HG03378 (cell line): ENCODE results near the gene CLSTN1.

ENCODE experiments used
- ATAC-seq: cut with Tn5 transposase; IDR thresholded peaks from one replicate; pipeline ENCODE4 v1.9.1; 2021; ENCODE audit warnings: mild to moderate bottlenecking, moderate library complexity; ENCODE audit not compliant: unreplicated experiment

Gene CLSTN1

DNA sequence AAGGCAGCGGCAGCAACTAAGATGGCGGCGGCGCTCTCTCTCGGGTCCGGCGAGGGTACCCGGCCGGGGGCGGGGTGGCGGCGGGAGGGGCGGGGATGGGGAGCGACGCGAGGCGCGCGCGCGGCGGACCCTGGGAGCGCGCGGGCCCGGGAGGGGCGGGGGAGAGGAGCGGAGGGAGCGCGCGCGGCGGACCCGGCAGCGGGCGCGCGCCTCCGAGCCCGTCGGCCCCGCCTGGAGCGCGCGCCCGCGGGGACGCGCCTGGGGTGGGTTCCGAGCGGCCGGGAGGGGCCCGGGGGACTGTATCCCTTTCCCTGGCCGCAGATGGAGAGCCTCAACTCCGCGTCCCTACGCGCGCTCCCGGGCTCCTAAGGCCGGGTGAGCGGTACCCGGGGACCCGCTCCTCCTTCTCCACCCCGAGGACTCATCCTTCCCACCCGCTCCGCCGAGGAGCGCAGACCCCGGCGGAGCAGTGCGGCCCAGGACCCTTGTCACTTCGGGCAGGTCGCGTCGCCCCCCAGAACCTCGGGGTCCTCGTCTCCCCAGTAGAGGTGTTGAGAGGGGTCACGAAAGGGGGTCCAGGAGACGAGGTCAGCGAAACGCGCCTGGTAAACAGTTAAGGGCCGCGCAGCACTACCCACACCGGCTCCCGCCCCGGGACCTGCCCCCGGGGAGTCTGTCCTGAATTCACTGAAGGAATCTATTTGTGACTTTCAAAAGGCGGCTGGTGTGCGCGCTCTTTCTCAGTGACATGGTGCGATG is at the start of gene CLSTN1:
Gene CLSTN1 (minus strand): TSS at position 23 of the 759 bp plus-strand sequence. CDS start 232 bp downstream, outside the sequence.
- ATAC-seq: no peak

DNA sequence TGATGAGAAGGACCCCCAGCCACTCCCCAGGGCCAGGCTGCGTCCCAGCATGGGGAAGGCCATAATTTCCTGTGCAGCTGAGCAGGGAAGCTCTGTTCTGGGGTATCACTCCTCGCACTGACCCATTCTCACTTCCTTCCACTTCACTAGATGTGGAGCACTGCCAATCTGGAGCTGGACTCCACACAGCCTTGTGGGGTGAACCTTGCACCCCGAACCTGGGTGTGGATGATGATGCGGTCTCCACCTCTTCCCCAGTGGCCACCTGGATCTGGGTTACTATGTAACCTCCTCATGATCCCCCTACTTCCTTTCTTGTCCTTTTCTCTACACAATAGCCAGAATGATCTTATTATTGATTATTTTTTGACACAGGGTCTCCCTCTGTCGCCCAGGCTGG is 49.6 kb upstream of the CLSTN1 start:
- no peak for ATAC-seq

DNA sequence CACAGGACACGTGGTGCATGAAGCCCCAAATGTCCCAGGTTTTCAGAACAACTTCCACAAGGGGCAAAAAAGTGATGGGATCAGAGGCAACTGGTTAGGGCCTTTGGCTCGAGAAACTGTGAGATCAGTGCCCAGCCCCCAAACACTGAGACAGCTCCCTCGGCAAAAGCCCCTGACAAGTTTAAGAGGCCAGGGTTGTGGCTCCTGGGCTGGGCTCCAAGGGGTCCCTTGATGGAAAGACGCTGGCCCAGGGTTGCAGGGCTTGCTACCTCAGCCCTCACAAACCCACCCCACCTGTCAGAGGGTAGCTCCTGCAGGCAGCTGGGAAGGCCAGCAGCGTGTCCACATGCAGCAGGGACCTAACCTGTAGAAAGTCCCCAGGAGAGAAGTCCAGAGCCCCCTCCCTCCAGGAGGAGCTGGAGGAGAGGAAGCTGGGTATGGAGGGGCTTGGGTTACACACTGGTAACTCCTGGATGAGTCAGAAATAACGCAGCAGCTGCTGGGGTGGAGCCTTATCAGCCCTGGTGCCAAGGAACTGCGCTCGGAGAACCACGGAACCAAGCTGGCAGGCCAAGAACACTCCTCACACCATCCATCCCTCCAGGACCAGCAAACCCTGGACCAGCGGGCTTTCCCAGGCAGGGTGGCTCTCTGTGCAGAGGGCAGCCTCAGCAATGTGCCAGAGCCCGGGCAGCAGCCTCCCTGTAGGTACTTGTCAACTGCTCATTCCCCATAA is 48.8 kb upstream of the CLSTN1 start:
- ATAC-seq: no peak

DNA sequence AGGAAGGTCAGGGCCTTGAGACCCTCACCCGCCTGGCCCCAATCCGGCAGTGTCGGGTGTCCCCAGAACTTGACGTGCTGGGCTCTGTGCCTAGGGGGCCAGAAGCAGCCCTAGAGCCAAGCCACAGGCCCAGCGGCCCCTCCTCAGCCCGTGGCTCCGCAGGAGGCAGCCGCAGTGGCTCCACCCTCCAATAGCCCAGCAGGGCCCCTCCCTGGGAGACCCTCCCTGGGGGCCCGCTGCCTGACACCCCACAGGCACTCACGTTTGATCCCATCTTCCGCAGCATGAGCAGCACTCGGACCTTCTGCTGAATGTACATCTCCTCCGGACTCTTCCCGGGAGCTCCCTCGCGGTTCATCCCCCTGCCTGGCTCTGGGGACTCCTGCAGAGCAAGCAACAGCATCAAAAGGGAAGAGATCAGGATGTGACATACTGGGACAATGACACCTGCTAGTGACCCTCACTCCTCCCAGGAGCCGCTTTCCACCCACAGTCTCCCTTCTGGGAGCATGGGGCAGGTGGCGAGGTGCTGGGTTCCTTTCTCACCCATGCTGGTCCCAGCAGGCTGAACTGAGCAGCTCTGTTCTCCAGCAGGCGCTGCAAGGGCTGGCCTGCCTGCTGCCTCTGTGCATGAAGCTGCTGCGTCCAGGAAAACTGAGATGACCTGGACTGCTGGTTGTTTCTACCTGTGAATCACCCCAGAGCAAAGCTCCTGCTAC is 48.1 kb upstream of the CLSTN1 start:
- no peak for ATAC-seq

DNA sequence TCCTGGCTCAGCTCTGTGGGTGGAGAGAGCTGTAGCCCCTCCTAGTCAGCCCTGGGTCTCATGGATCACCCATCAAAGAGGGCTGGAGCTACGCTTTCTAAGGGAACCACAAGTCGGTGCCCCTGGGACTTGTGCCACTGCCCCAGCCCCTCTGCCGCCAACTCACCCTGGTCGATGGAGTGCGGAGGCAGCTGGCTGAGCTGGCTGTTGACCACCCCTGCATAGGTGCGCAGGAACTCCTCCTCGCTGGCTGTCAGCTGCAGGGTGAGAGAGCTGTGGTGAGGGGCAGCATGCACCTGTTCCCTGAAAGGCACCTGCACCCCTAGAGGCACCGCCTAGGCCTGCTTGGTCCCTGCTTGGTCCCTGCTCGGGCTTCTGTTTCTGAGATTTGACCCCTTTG is 47.3 kb upstream of the CLSTN1 start:
- no peak for ATAC-seq

DNA sequence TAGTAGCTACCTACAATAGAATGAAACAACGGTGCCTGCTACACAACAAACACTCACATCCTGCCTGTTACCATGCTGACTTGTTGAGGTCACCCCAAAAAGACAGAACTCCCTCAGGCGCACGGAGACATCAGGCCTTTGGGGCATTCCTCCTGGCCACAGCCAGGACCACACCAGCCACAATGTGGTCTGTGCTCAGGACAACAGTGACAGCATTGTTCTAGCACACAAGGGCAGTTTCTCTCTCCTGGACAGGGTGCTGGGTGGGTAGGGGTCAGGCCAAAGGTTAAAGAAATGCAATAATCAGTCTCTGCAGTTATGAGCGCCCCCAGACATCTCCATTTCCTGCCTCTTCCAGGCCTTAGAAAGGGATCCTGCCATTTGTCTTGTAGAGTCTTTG is 46.8 kb upstream of the CLSTN1 start:
- ATAC-seq: no peak

DNA sequence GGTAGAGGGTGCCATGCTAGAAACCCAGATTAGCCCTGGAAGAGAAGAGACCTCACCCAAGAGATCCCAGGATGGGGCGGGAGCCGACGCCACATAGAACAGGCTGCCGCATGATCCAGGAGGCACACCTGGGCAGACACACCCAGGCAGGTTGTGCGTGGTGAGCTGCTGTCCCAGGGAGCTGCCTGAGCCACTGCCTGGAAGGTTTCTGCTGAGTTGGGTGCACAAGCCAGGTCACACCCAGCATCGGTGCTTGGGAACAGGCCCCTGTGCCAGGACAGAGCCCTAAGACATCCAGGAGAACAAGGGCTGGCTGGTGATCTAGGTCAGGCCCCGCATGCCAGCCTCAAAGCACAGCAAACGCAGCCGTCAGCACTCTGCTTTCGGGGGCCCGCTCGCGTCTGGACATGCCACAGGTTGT is 46.1 kb upstream of the CLSTN1 start:
- no peak for ATAC-seq

DNA sequence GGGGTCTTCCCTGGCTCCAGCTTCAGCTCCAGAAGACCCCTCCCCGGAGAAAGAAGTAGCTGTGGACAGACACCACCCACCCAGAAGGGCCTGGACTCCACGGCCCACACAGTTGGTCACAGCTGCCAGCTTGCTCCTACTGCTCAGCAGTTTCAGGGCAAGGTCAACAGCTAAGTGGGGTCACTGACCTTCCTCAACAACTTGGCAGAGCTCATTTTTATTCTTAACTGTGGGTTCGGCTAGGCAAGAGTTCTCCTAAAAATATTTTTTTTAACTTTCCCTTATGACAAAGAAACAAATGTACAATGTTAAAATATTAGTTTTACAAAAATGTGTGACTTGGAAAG is 44.5 kb upstream of the CLSTN1 start:
- no peak for ATAC-seq

DNA sequence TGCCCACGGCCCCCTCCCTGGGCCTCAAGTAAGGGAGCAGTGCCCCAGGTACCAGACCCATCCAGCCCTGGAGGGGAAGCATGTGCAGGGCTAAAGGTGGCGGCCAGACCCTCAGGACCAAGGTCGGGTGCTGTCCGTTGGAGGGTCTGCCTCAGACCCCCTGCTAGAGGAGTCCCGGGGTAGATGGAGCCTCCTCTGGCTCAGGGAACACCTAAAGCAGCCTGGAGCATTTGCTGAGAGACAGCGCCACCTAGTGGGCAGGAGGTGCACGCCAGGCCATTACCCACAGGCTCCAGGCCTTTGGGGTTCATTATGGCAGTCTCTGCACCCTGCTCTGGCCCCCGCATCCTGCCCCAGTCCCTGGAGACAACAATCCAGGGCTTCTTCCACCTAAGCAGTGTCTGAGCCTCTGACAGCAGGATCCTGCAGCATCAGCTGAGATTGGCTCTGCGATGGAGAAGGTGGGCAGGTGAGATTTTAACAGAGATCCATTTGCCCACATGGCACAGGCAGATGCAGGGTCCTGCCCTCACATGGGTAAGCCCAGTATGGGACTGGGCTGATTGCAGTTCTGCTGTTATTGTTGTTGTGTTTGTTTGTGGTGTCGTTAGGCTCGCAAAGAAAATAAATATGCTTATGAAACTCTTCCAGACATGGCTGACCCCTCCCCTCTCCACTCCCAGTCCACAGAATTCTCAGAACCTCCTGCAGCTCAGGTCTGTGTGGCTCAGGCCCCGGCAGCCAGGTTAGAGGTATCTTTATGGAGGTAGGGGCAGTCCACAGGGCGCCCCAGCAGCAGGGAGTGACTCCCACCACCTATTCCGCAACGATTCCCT is 43.9 kb upstream of the CLSTN1 start:
- ATAC-seq: no peak

DNA sequence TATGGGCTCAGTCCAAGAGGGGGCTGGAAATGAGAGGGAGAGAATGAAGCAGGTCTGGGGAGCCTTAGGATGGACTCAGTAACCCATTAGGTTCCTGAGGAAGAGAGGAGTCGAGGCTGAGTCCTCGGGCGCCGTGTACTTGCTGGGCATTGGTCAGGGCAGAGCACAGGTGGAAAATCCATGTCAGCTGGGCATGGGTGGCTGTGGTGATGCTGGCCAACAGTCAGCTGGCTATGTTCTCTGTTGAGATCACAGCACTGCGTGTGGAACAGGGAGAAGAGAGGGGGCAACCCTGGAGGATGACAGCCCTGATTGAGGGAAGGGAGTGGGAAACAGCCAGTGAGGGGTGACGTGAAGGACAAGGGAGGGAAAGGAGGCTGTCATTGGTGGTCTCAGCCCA is 43.1 kb upstream of the CLSTN1 start:
- no peak for ATAC-seq

DNA sequence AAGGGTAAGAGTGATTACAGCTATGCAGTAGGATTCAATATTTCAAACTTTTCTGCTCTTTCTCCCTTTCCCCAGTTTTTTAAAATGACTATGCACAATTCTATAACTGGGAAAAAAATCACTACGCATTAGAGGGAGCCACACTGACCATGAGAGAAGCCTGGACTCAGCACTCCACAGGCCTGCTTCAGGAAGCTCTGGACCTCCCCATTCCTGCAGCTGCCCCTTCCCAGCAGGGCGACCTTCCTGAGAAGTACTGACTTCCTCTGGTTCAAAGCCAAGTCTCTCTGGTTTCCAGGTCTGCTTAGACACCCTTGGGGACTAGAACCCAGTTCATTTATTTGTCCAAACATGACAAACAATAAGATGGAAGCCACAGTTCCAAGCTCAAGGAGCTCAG is 42.0 kb upstream of the CLSTN1 start:
- no peak for ATAC-seq

DNA sequence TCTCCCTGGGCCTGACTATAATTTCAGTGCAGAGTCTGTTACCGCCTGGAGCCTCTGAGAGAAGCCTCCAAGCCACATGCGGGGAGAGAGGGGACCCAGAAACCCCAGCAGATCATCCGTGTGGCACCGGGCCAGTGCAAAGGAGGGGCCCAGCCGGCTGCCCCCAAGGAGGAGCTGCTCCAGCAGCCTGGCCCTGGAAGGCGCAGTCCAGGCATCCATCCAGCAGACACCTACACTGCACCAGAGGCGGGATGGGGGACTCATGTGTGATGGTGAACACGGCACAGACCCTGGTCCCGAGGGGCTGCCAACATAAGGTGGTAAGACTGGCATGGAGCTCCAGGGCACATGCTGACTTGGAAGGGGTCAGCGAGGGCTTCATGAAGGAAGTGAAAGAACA is 39.6 kb upstream of the CLSTN1 start:
- no peak for ATAC-seq

DNA sequence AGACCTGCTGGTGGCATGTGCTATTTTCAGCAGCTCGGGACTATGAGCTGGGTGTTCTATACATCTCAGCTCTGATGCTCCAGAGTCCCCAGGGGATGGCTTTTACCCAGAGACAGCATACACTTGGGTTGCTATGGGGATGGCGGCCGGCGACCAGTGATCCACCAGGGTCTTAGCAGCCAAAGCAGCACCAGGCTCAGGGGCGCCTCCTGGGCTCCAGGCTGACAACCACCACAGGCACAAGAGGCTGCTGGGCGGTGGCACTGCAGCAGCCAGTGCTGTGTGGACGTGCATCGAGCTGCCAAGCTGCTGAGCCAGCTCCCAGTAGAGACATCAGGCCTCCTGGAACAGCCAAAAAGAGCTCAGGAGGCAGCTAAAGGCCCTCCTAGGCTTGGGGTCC is 37.6 kb upstream of the CLSTN1 start:
- ATAC-seq: no peak

DNA sequence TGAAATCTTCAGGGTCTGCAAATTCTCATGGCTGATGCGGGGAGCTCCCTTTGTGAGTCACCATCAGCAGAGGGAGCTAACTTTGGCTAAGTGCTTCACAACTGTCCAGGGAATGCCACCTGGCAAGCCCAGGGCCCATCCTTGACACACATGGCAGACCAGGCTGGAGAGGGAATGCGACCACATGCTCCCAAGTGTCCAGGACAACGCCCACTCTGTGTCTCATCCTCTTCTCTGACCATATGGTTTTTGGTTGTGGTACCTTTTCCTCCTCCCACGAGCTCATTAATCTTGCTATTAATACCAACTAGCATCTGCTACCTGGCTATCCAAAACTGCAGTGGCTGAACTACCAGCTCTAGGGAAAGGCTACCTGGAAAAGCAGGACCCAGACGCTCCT is 37.1 kb upstream of the CLSTN1 start:
- no peak for ATAC-seq

DNA sequence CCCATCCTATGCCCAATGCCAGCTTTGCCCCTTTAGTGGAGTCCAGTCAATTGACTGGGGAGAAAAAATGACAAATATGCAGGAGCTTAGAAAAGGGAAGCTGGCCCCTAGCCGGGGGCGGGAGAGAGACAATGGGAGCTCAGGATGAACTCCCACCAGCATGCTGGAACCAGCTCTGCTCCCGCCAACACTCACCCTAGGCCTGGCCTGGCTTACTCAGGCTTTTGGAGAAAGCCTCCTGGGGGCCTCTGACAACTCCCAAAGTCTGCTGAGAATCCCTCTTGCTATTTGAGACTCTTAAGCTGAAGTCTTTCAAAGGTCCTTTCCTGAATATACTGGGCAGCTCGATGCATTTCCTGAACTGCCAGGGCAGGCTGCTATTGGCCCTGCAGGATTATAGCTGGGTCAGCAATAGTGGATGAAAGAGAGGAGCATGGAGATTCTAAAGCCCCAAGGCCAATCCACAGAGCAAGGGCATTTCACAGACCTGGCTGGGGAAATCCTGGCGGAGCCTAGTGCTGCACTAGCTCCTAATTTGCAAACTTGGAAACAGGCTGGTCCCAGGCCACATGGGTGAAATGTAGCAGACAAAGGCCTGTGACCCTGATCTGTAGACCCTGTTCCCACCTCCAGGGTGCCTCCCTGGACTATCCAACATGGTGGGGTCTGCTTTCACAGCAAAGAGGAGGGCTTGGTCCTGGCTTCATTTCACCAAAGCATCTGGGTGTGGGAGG is 35.7 kb upstream of the CLSTN1 start:
- ATAC-seq: no peak

DNA sequence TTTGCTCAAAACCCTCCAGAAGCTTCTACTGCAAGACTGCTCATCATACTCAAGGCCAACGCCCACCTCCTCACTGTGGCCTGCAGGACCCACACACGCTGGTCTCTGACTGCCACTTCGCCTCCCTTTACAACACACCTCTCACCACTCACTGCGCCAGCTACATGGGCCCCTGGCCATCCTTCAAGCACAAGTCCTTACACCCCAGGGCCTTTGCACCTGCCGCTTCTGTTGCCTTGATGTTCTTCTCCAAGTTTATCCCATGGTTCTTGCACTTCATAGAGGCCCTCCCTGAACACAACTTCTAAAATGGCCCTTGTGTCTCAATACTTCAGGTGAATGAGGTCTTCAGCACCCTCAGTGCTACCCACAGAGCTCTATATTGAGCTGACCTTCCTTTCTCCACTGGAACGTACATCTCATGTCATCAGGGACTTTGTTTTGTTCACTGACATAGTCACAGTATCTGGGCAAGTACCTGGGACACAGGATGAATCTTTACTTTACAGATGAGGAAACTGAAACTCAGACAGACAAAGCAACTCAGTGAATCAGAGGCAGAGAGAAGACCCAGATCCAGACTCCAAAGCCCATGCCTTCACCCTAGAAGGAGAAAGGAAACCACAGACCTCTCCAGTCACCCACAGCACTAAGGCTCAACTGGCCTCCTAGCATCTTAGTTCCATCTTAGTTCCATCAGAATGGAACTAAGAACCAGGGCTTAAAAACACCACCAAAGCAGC is 34.7 kb upstream of the CLSTN1 start:
- ATAC-seq: no peak

DNA sequence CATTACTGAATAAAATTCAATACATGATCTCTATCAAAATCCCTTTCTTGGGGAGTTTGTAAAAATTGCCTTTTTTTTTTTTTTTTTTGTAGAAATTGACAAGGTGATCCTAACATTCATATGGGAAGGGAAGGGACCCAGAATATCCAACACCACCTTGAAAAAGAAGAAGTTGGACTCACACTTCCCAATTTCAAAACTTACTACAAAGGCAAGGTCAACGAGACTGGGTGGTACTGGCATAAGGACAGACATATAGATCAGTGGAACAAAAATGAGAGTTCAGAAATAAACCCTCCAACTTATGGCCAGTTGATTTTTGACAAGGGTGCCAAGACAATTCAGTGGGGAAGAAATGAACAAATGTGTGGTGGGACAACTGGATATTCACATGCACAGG is 31.4 kb upstream of the CLSTN1 start:
- ATAC-seq: no peak

DNA sequence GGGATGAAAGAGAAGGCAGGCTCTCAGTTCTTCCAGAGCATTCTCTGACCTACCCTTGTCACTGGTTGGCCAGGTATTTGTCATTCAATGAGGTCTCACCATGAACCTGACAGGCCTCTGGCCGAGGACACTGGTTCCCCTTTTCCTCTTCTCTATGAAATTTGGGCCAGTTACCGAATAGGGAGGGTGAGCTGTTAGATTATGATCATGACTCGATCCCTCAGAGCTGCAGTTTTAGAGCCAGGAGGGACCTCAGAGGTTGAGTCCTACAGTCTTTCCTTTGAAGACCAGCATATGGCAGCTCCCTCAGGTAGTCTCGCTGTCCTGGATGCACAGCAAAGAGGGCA is 29.5 kb upstream of the CLSTN1 start:
- ATAC-seq: no peak

DNA sequence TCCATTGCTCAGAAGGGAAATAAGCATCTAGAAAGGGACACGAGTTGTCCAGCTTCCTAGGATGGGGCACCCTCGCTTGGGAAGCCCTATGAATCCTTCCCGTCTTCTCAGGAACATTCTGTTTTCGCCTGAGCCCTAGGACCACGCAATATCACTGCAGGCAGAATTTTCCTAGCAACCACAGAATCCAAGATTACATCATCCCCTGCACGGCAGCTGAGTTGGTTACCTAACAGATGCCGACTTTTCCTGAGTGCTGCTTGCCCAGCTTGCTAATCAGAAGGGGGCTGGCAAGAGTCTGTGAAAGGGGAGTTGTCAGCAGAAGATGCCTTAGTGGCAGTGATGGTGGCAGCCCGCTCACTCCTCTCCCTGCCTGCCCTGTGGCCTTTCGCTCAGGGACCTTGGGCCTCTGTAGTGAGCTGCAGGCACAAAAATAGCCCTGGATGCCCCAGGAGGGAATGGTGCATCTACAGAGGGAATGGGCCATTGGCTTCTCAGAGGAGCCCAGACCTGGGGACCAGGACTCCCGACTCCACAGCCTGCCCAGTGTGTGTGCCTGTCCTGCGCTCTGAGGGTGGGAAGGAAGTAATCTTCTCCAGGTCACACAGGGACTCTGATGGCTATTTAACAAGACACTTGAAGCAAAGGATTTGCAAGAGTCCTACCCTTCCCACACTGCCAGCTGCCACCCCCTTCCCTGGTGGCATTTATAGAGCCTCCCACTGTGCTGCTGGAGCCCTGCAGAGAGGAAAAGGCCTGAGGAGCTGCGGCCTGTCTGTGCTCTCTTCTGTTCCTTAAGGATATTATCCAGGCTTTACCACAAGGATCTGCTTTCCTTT is 28.9 kb upstream of the CLSTN1 start:
- no peak for ATAC-seq
